Measurements from ENCODE around the gene NDUFB7.
"Not testable (repeated sequence)": the region's sequence is repeated elsewhere in the genome, so short reads cannot be mapped to it uniquely, and the experiment has no call there.

Gene NDUFB7

GRCh38 chr19:14582894-14583340 is 11.1 kb upstream of the NDUFB7 start, which contains the start of gene CLEC17A:
TSS of gene CLEC17A (plus strand) at chr19:14583084. CDS start at chr19:14583161, 77 bp downstream.
- in situ Hi-C loops (cut with HindIII; ENCODE audit: low pct_unique_long_range_greater_than_20kb, low sequenced_read_pairs): no loop called here
- DNase-seq (ENCODE audit: low read depth in 1 of 2, low spot score in 1 of 2): no peak

GRCh38 chr19:14580623-14581237 is 8.9 kb upstream of the NDUFB7 start:
- in situ Hi-C loops (cut with HindIII; ENCODE audit: low pct_unique_long_range_greater_than_20kb, low sequenced_read_pairs): no loop called here
- TF ChIP-seq JUND (IDR thresholded peaks at IDR 0.05; ENCODE audit: low read depth): no peak
- no peak for DNase-seq (ENCODE audit: low read depth in 1 of 2, low spot score in 1 of 2)

More at GRCh38 chr19:14582894-14583340, 11.1 kb upstream of the NDUFB7 start, which contains the start of gene CLEC17A:
- no peak for TF ChIP-seq JUND (IDR thresholded peaks at IDR 0.05; ENCODE audit: low read depth)

- in situ Hi-C loops (cut with HindIII; ENCODE audit: low pct_unique_long_range_greater_than_20kb, low sequenced_read_pairs): no loop called here
- TF ChIP-seq JUND (IDR thresholded peaks at IDR 0.05; ENCODE audit: low read depth): no peak
- DNase-seq (ENCODE audit: low read depth in 1 of 2, low spot score in 1 of 2): peak in 1 of 2 experiments; percentile 58
Measured at GRCh38 chr19:14577885-14578427, 6.1 kb upstream of the NDUFB7 start.

- in situ Hi-C loops (cut with HindIII; ENCODE audit: low pct_unique_long_range_greater_than_20kb, low sequenced_read_pairs): no loop called here
Measured at GRCh38 chr19:14577264-14577663, 5.4 kb upstream of the NDUFB7 start.

GRCh38 chr19:14576363-14576762 is 4.5 kb upstream of the NDUFB7 start:
- TF ChIP-seq JUND (IDR thresholded peaks at IDR 0.05; ENCODE audit: low read depth): no peak
- DNase-seq (ENCODE audit: low read depth in 1 of 2, low spot score in 1 of 2): no peak
- in situ Hi-C loops (cut with HindIII; ENCODE audit: low pct_unique_long_range_greater_than_20kb, low sequenced_read_pairs): no loop called here

More at GRCh38 chr19:14577264-14577663, 5.4 kb upstream of the NDUFB7 start:
- TF ChIP-seq JUND (IDR thresholded peaks at IDR 0.05; ENCODE audit: low read depth): no peak
- DNase-seq (ENCODE audit: low read depth in 1 of 2, low spot score in 1 of 2): no peak

- in situ Hi-C loops (cut with HindIII; ENCODE audit: low pct_unique_long_range_greater_than_20kb, low sequenced_read_pairs): no loop called here
- TF ChIP-seq JUND (IDR thresholded peaks at IDR 0.05; ENCODE audit: low read depth): no peak
- DNase-seq (ENCODE audit: low read depth in 1 of 2, low spot score in 1 of 2): no peak
Measured at GRCh38 chr19:14575428-14575980, 3.6 kb upstream of the NDUFB7 start.

- no peak for TF ChIP-seq JUND (IDR thresholded peaks at IDR 0.05; ENCODE audit: low read depth)
- no peak for DNase-seq (ENCODE audit: low read depth in 1 of 2, low spot score in 1 of 2)
- in situ Hi-C loops (cut with HindIII; ENCODE audit: low pct_unique_long_range_greater_than_20kb, low sequenced_read_pairs): no loop called here
Measured at GRCh38 chr19:14570864-14571527, 870 bp downstream of the NDUFB7 start.

GRCh38 chr19:14567079-14567478 is 4.8 kb downstream of the NDUFB7 start:
- no peak for DNase-seq (ENCODE audit: low read depth in 1 of 2, low spot score in 1 of 2)
- TF ChIP-seq JUND (IDR thresholded peaks at IDR 0.05; ENCODE audit: low read depth): no peak
- in situ Hi-C loops (cut with HindIII; ENCODE audit: low pct_unique_long_range_greater_than_20kb, low sequenced_read_pairs): no loop called here

- TF ChIP-seq JUND (IDR thresholded peaks at IDR 0.05; ENCODE audit: low read depth): no peak
- no peak for DNase-seq (ENCODE audit: low read depth in 1 of 2, low spot score in 1 of 2)
- in situ Hi-C loops (cut with HindIII; ENCODE audit: low pct_unique_long_range_greater_than_20kb, low sequenced_read_pairs): no loop called here
Measured at GRCh38 chr19:14566712-14567077, 5.2 kb downstream of the NDUFB7 start.

- no peak for DNase-seq (ENCODE audit: low read depth in 1 of 2, low spot score in 1 of 2)
- in situ Hi-C loops (cut with HindIII; ENCODE audit: low pct_unique_long_range_greater_than_20kb, low sequenced_read_pairs): no loop called here
- TF ChIP-seq JUND (IDR thresholded peaks at IDR 0.05; ENCODE audit: low read depth): no peak
Measured at GRCh38 chr19:14565765-14566711, 5.8 kb downstream of the NDUFB7 start.

- TF ChIP-seq JUND (IDR thresholded peaks at IDR 0.05; ENCODE audit: low read depth): no peak
- DNase-seq (ENCODE audit: low read depth in 1 of 2, low spot score in 1 of 2): no peak
- in situ Hi-C loops (cut with HindIII; ENCODE audit: low pct_unique_long_range_greater_than_20kb, low sequenced_read_pairs): no loop called here
Measured at GRCh38 chr19:14565298-14565679, 6.6 kb downstream of the NDUFB7 start.

GRCh38 chr19:14564652-14565297 is 7.1 kb downstream of the NDUFB7 start:
- in situ Hi-C loops (cut with HindIII; ENCODE audit: low pct_unique_long_range_greater_than_20kb, low sequenced_read_pairs); DNase-seq (ENCODE audit: low read depth in 1 of 2, low spot score in 1 of 2): not testable (repeated sequence)

Data from T47D (cell line).